ENCODE measurements around the gene EPS8L3. TPM values are rescaled to one million over a fixed set of nuclear protein-coding genes. Genes with fewer than 3 reads are reported as not detected.

The EPS8L3 gene
- total and polyA plus RNA-seq, 2 of the 8 experiments (the other 6 are each of a cell fraction or from before 2014, with no cell fraction given): not detected

- peak in 2 of 3 experiments; percentile 29 to 38; a peak in 2 of 4 replicates for TF ChIP-seq CTCF (IDR thresholded peaks at IDR 0.05; ENCODE audit: control extremely low read depth in 1 of 3, insufficient read depth in 1 of 3, low read depth in 1 of 3, low read length in 3 of 3)
- peak; percentile 44 for TF ChIP-seq ASH2L (IDR thresholded peaks at IDR 0.05; ENCODE audit: low read length)
- no peak for TF ChIP-seq USF2 (IDR thresholded peaks at IDR 0.05; ENCODE audit: low read length)
- peak; percentile 98 for TF ChIP-seq MAFK (IDR thresholded peaks at IDR 0.05; ENCODE audit: low read depth, low read length)
- TF ChIP-seq EP300 (IDR thresholded peaks at IDR 0.05; ENCODE audit: borderline replicate concordance in 1 of 2, low read depth in 2 of 2, low read length in 2 of 2): no peak
- no peak for TF ChIP-seq SAP30 (IDR thresholded peaks at IDR 0.05; ENCODE audit: insufficient read depth, insufficient replicate concordance, low read length)
- peak; percentile 98 for TF ChIP-seq BACH1 (IDR thresholded peaks at IDR 0.05; ENCODE audit: low read length)
- TF ChIP-seq EZH2 (IDR thresholded peaks at IDR 0.05; ENCODE audit: low read depth, low read length, severe bottlenecking): no peak
Observed at GRCh38 chr1:109792056-109792831, 28.5 kb upstream of the EPS8L3 start (continued).

Data from H1 (cell line).